C4-2B (cell line): Measurements from ENCODE around the gene SLC35A2.
A peak's percentile ranks its signal among the peaks of the same experiment; 100 is the strongest.

Experiments used
- H3K27ac ChIP-seq: fragments of 450-650 bp; 2 replicates; pipeline ENCODE4 v1.5.1; 2017
- ZFX ChIP-seq: fragments of 450-650 bp; IDR thresholded peaks from 2 replicates; pipeline ENCODE4 v1.6.1; 2017
- TF ChIP-seq, protein P1 (sequence below): fragments of 450-650 bp; conservative IDR thresholded peaks from 2 replicates; pipeline ENCODE4 v1.5.1; 2017; ENCODE audit warnings: mild to moderate bottlenecking

Gene SLC35A2

DNA sequence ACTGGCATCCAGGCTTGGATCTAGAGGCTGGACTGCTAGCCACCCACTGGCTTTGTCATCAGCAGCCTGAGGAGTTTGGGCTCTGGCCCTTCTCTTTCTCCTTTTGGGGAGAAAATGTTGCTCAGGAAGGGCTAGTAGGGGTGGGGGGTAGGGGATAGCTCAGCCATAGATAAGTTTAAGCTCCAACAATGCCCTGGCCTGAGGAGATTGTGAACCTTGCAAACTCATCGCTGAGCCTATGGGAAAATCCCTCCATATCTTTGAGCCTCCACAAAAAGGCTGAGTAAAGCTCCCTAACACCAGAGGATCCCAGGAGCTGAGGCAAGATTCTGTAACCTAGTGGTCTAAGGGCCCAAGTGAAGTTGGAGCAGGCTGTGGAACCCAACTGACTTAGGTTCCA is 37.1 kb upstream of the SLC35A2 start:
- no peak overlapping the region for H3K27ac ChIP-seq
- TF ChIP-seq, protein P1, sequence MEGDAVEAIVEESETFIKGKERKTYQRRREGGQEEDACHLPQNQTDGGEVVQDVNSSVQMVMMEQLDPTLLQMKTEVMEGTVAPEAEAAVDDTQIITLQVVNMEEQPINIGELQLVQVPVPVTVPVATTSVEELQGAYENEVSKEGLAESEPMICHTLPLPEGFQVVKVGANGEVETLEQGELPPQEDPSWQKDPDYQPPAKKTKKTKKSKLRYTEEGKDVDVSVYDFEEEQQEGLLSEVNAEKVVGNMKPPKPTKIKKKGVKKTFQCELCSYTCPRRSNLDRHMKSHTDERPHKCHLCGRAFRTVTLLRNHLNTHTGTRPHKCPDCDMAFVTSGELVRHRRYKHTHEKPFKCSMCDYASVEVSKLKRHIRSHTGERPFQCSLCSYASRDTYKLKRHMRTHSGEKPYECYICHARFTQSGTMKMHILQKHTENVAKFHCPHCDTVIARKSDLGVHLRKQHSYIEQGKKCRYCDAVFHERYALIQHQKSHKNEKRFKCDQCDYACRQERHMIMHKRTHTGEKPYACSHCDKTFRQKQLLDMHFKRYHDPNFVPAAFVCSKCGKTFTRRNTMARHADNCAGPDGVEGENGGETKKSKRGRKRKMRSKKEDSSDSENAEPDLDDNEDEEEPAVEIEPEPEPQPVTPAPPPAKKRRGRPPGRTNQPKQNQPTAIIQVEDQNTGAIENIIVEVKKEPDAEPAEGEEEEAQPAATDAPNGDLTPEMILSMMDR = no peak
- no peak for TF ChIP-seq ZFX

DNA sequence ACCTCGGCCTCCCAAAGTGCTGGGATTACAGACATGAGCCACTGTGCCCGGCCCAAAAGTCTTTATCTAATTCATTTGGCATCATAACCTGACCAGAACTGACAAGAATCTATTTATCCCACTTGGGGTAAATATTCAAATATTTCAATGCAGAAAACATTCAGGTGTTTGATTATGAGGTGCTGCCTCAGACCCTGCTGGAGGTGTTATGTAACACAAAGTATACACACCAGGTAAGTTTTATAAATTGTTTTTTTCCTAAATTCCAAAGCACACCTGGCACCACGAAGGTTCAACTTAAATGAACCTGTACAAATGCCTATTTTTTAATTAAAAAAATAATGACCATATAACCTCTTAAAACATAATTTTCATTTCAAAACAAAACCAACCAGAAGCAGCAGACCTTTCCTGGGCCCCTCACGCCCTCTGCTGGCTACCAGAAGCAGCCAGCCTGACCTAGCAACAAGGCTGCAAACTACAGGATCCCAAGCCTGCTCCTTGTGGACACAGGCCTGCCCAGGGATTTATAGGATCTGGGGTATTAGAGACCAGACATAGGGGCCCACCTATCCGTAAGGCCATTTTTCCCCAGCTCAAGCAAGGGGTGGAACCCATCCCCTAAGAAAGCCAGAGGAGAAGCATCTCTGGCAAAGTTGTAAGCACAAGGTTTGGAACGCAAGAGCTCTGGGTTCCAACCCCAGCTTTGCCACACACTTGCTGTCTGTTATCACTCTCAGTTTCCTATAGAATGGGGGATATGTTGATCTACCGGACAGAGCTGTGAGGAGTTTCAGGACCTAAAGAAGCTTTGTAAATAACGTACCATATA is 34.3 kb upstream of the SLC35A2 start:
- TF ChIP-seq, protein P1 = peak; percentile 83
- TF ChIP-seq ZFX = no peak
- no peak overlapping the region for H3K27ac ChIP-seq

DNA sequence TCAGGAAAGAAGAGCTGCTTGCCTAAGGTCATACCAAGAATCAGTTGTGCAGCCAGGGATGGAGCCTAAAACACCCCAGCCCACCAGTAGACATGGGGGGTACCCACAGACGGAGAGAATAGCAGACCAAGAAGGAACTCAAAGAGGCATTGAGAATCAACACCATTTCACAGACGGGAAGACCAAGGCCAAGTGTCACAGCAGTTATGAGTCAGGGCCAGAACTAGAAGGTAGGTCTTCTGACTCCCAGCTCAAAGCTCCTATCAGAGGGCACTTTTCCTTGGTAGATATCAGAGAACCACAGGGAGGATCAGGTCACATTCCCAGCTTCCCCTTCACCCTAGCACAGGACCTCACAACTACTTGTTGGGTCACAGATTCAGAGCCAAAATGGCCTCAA is 31.4 kb upstream of the SLC35A2 start:
- H3K27ac ChIP-seq = no peak overlapping the region
- no peak for TF ChIP-seq ZFX
- TF ChIP-seq, protein P1 = no peak

DNA sequence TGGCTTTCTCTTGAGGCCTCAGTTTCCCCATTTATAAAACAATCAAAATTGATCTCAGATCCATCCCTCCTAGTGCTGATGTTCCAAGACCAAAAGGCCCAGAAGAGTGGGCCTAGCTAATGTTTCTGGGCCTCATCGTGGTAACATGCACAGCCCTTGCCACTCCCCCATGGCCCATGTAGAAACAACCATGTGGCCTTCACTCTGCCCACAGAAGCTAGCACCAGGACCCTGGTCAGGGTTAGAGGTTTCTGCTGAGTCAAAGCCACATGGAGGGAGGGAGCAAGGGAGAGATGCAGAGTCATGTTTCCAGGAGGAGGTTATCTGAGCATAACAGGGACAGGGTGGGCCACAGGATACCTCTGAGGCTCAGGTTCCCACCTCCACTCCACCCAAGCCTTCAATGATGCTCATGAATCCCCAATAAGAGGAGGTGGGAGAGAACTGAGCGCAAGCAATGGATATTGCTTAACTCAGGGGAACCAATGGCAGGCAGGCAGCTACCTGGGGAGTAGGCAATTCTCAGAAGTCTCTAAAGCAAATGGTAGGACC is 29.0 kb upstream of the SLC35A2 start:
- no peak overlapping the region for H3K27ac ChIP-seq
- TF ChIP-seq ZFX = no peak
- TF ChIP-seq, protein P1 = no peak

DNA sequence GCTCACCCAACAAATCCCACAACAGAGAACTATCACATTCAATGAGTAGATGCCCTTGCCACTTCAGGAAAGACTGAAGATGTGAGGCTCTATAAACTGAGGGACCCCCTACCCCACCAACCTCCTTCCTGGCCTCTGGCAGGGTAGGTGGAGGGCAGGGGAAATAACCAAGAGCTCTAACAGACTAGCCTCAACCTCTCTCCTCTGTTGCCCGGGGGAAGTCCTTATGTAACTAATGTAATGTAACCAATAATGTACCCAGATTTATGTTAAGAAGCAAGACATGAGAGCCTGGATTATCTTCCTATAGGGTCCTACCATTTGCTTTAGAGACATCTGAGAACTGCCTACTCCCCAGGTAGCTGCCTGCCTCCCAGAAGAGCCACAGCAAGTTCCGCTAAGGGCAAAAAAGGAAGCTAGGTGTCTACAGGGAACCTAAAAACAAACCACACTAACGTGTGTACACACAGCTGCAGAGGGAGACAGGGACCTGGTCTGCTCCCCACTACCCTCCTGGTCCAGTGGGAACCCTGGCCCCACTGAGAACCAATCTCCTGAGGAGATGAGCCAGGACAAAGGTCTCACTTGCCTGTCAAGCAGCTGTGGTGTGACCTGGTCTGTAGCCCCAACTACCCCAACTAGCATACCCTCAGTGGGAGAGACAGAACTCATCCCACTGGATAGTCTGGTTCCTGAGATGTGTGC is 28.2 kb upstream of the SLC35A2 start:
- no peak overlapping the region for H3K27ac ChIP-seq
- no peak for TF ChIP-seq ZFX
- TF ChIP-seq, protein P1 = no peak

DNA sequence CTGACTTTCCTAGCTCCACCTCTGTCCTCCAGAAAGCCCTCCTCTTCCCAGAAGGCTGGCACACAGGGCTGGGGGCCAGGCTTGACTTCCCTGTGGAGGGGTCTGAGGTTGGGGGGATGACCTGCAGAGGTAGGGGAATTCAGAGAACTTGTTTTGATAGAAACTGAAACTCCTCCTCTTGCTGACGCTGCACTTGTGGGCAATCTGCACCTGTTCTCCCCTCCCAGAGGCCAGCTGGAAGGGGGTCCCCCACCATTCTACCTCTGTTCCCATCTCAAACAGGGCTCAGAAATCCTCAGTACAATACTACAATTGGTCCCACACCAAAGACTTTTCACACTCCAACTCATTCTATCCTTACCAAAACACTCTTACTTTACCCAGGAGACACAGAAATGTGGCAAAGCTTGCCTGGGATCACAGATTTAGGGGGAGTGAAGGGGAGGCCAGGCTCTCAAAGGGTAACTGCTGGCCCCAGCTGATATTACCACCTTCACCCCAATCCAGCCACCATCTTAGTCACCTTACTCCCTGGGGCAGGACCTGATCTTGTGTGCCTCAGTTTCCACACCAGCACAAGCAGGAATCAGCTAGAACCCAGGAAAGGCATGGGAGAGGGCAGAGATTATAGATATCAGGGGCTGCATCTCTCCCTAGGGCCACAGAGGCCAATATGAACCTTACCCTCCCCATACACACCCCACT is 27.4 kb upstream of the SLC35A2 start:
- no peak overlapping the region for H3K27ac ChIP-seq
- no peak for TF ChIP-seq ZFX
- TF ChIP-seq, protein P1 = no peak
